Measurements from ENCODE around the gene TARBP1. TPM values are rescaled to one million over a fixed set of nuclear protein-coding genes. Genes with fewer than 3 reads are reported as not detected.

TARBP1 gene
- polyA plus RNA-seq, 1 donor from 2014 or later: 267 TPM

DNA sequence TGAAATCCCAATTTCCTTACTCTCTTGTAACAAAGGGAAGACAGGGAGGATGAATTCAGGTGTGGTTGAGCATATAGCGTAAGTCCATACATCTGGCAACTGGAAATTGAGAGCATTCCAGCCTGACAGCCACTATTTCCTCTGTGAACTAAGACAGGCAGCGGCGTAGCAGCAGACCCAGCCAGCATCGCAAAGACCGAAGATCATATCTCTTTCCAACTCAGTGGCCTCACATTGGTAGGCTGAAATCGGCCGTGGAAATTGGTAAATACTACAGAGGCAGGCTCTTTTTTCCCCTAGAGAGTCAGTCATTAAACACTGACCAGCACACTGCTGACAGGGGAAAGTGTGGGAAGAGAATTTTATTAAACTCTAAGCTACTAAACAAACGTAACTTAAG is 43.4 kb downstream of the TARBP1 start:
- Histone ChIP-seq H3K4me2 (ENCODE audit: low read length) (no peak overlapping the region), H3K9me3 (ENCODE audit: low read length) (no peaks in the 10 kb centered on the region), H3K9me2 (ENCODE audit: insufficient read depth, low read length) (no peaks in the 10 kb centered on the region), H3K27ac (ENCODE audit: low read length) (no peak overlapping the region), H2AFZ (ENCODE audit: low read depth, low read length) (no peak overlapping the region), H3K4me3 (ENCODE audit: low read length) (no peak overlapping the region), H4K20me1 (ENCODE audit: insufficient read depth) (no peaks in the 10 kb centered on the region), H3K36me3 (ENCODE audit: insufficient read depth, low read length) (peaks cover 9% of the 10 kb centered on the region), H3K27me3 (ENCODE audit: insufficient read depth, low read depth, low read length) (no peaks in the 10 kb centered on the region), H3F3A (ENCODE audit: insufficient read depth, low read length, poor library complexity, severe bottlenecking) (no peaks in the 10 kb centered on the region), H3K79me2 (replicated peaks; ENCODE audit: insufficient read depth, low read length) (no peaks in the 10 kb centered on the region), H3K9ac (ENCODE audit: low read length) (no peak overlapping the region)
- TF ChIP-seq TAF1 (IDR thresholded peaks at IDR 0.05; ENCODE audit: low read depth) (no peak), EP300 (conservative IDR thresholded peaks at IDR 0.05; ENCODE audit: poor library complexity, severe bottlenecking) (no peak), EZH2 (IDR thresholded peaks at IDR 0.05; ENCODE audit: borderline replicate concordance, insufficient read depth, low read length, poor library complexity, severe bottlenecking) (no peak), POLR2AphosphoS5 (IDR thresholded peaks at IDR 0.05) (no peak), MXI1 (conservative IDR thresholded peaks at IDR 0.05; ENCODE audit: poor library complexity, severe bottlenecking) (no peak)
- TF ChIP-seq, protein P1, sequence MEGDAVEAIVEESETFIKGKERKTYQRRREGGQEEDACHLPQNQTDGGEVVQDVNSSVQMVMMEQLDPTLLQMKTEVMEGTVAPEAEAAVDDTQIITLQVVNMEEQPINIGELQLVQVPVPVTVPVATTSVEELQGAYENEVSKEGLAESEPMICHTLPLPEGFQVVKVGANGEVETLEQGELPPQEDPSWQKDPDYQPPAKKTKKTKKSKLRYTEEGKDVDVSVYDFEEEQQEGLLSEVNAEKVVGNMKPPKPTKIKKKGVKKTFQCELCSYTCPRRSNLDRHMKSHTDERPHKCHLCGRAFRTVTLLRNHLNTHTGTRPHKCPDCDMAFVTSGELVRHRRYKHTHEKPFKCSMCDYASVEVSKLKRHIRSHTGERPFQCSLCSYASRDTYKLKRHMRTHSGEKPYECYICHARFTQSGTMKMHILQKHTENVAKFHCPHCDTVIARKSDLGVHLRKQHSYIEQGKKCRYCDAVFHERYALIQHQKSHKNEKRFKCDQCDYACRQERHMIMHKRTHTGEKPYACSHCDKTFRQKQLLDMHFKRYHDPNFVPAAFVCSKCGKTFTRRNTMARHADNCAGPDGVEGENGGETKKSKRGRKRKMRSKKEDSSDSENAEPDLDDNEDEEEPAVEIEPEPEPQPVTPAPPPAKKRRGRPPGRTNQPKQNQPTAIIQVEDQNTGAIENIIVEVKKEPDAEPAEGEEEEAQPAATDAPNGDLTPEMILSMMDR (IDR thresholded peaks at IDR 0.05; ENCODE audit: poor library complexity, severe bottlenecking): no peak

DNA sequence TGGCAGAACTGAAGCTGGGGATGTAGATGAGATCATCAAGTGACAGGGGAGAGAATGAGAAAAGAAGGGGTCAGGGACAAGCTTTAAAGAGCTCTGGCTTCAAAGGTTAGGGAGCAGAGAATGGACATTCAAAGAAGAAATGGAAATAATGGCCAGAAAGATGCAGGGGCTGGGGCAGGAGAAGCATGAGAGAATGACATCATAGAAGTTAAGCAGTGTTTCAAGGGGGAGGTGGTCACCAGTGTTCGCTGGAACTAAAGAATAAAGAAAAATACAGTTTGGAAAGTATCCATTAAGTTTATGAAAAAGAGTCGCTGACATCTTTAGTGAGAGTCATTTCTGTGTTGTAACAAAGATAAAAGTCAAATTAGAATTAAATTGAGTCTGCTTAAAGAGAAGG is 44.3 kb downstream of the TARBP1 start:
- Histone ChIP-seq H3K9me3 (ENCODE audit: low read length) (no peaks in the 10 kb centered on the region), H3F3A (ENCODE audit: insufficient read depth, low read length, poor library complexity, severe bottlenecking) (no peaks in the 10 kb centered on the region), H3K9ac (ENCODE audit: low read length) (no peak overlapping the region), H3K4me2 (ENCODE audit: low read length) (no peak overlapping the region), H3K27ac (ENCODE audit: low read length) (no peak overlapping the region), H3K27me3 (ENCODE audit: insufficient read depth, low read depth, low read length) (no peaks in the 10 kb centered on the region), H4K20me1 (ENCODE audit: insufficient read depth) (no peaks in the 10 kb centered on the region), H2AFZ (ENCODE audit: low read depth, low read length) (no peak overlapping the region), H3K36me3 (ENCODE audit: insufficient read depth, low read length) (peaks cover 4% of the 10 kb centered on the region), H3K9me2 (ENCODE audit: insufficient read depth, low read length) (no peaks in the 10 kb centered on the region), H3K79me2 (replicated peaks; ENCODE audit: insufficient read depth, low read length) (no peaks in the 10 kb centered on the region), H3K4me3 (ENCODE audit: low read length) (no peak overlapping the region)
- TF ChIP-seq TAF1 (IDR thresholded peaks at IDR 0.05; ENCODE audit: low read depth) (no peak), RAD21 (conservative IDR thresholded peaks at IDR 0.05) (no peak), EZH2 (IDR thresholded peaks at IDR 0.05; ENCODE audit: borderline replicate concordance, insufficient read depth, low read length, poor library complexity, severe bottlenecking) (no peak), POLR2AphosphoS5 (IDR thresholded peaks at IDR 0.05) (no peak), SMC3 (conservative IDR thresholded peaks at IDR 0.05; ENCODE audit: poor library complexity) (no peak), EP300 (conservative IDR thresholded peaks at IDR 0.05; ENCODE audit: poor library complexity, severe bottlenecking) (no peak), MXI1 (conservative IDR thresholded peaks at IDR 0.05; ENCODE audit: poor library complexity, severe bottlenecking) (no peak)
- TF ChIP-seq, protein P1 (IDR thresholded peaks at IDR 0.05; ENCODE audit: poor library complexity, severe bottlenecking): no peak
- TF ChIP-seq, protein P2, sequence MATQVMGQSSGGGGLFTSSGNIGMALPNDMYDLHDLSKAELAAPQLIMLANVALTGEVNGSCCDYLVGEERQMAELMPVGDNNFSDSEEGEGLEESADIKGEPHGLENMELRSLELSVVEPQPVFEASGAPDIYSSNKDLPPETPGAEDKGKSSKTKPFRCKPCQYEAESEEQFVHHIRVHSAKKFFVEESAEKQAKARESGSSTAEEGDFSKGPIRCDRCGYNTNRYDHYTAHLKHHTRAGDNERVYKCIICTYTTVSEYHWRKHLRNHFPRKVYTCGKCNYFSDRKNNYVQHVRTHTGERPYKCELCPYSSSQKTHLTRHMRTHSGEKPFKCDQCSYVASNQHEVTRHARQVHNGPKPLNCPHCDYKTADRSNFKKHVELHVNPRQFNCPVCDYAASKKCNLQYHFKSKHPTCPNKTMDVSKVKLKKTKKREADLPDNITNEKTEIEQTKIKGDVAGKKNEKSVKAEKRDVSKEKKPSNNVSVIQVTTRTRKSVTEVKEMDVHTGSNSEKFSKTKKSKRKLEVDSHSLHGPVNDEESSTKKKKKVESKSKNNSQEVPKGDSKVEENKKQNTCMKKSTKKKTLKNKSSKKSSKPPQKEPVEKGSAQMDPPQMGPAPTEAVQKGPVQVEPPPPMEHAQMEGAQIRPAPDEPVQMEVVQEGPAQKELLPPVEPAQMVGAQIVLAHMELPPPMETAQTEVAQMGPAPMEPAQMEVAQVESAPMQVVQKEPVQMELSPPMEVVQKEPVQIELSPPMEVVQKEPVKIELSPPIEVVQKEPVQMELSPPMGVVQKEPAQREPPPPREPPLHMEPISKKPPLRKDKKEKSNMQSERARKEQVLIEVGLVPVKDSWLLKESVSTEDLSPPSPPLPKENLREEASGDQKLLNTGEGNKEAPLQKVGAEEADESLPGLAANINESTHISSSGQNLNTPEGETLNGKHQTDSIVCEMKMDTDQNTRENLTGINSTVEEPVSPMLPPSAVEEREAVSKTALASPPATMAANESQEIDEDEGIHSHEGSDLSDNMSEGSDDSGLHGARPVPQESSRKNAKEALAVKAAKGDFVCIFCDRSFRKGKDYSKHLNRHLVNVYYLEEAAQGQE (IDR thresholded peaks at IDR 0.05; ENCODE audit: borderline replicate concordance): no peak
